Activated T-cell treated with anti-CD3 and anti-CD28 coated beads, Interleukin-2, amount 50 U/mL, for 72 hours (primary cell): Measurements from ENCODE around the gene ZNF324. TPM values are rescaled to one million over a fixed set of nuclear protein-coding genes. Genes with fewer than 3 reads are reported as not detected.
"Not testable (repeated sequence)": the region's sequence is repeated elsewhere in the genome, so short reads cannot be mapped to it uniquely, and the experiment has no call there.

Source experiments
- ATAC-seq, 2 donors: fragments of 150-1000 bp; cut with Tn5 transposase; replicated peaks in 1 of 2; 2 replicates each; pipeline ENCODE4 v1.10.0; 2021; ENCODE audit warnings: moderate library complexity in 2 of 2, mild to moderate bottlenecking in 1 of 2
- DNase-seq, 2 donors: peaks; one replicate each; pipeline ENCODE4 v3.0.0; 2021 to 2022; ENCODE audit warnings: mixed read lengths in 1 of 2
- H3K27ac Mint-ChIP-seq: one replicate; pipeline ENCODE4 v1.8.0; 2022; ENCODE audit warnings: mild to moderate bottlenecking, moderate library complexity, mixed read lengths
- H3K27me3 Mint-ChIP-seq: one replicate; pipeline ENCODE4 v1.8.0; 2022; ENCODE audit warnings: low read depth, mixed read lengths
- H3K36me3 Mint-ChIP-seq, 2 donors: one replicate each; pipeline ENCODE4 v1.8.0; 2022; ENCODE audit warnings: mixed read lengths in 2 of 2, mild to moderate bottlenecking in 1 of 2; ENCODE audit not compliant: insufficient read depth in 2 of 2
- H3K4me1 Mint-ChIP-seq: one replicate; pipeline ENCODE4 v1.8.0; 2022; ENCODE audit warnings: low read depth, mixed read lengths
- H3K4me3 Mint-ChIP-seq, 2 donors: one replicate each; pipeline ENCODE4 v1.8.0; 2022; ENCODE audit warnings: mild to moderate bottlenecking in 2 of 2, mixed read lengths in 2 of 2, moderate library complexity in 2 of 2
- H3K9me3 Mint-ChIP-seq, 2 donors: one replicate each; pipeline ENCODE4 v1.8.0; 2022; ENCODE audit warnings: mixed read lengths in 2 of 2
- total RNA-seq, 2 donors: library from RNA; stranded (reverse); gene quantifications; one replicate each; pipeline ENCODE4 v1.2.3, GENCODE V29; 2022

The ZNF324 gene
- 1 to 10 TPM; 8.2 to 8.4 TPM for total RNA-seq

- Mint-ChIP-seq H3K27me3 (no peaks in the 10 kb centered on the region), H3K36me3 (no peaks in the 10 kb centered on the region), H3K27ac (peak within 1 kb of the TSS; percentile 46)
Observed at GRCh38 chr19:58466760-58467589, at the start of gene ZNF324. Gene ZNF324, plus strand, starts transcription at chr19:58467080. Its CDS starts 2,106 bp downstream, at chr19:58469186.

DNA sequence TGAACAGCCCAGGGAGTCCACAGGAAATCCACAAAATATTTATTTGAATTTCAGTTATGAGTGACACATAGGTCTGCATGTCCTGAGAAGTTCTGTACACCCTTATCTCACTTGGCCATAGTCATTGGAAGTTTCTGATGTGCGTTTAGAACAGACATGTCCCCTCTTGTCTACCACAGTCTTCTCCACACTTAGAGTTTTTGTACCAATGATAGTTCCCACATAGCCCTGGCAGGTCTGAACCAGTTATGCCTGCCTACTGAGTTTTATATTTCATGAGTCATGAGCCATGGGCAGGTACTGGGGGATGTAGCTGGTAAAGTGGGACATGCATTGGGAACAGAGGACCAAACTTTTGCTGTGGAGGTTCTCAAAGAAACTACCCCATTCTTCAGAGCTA, 38.3 kb upstream of the ZNF324 start:
- DNase-seq (no peak), ATAC-seq (no peak)
- H3K36me3 Mint-ChIP-seq: peaks cover 34 to 38% of the 10 kb centered on the region in 2 donors
- H3K4me1 Mint-ChIP-seq: no peaks in the 10 kb centered on the region
- H3K4me3 Mint-ChIP-seq: no peak overlapping the region
- no peak overlapping the region for H3K27ac Mint-ChIP-seq
- H3K27me3 Mint-ChIP-seq: no peaks in the 10 kb centered on the region
- H3K9me3 Mint-ChIP-seq: peaks cover 5 to 32% of the 10 kb centered on the region in 2 donors

More at GRCh38 chr19:58466760-58467589, at the start of gene ZNF324:
- ATAC-seq (peak; percentile 97 to 98), DNase-seq (peak; percentile 98 to 99)
- Mint-ChIP-seq H3K9me3 (no peaks in the 10 kb centered on the region), H3K4me1 (peaks cover 27% of the 10 kb centered on the region), H3K4me3 (peak within 1 kb of the TSS; percentile 88)

DNA sequence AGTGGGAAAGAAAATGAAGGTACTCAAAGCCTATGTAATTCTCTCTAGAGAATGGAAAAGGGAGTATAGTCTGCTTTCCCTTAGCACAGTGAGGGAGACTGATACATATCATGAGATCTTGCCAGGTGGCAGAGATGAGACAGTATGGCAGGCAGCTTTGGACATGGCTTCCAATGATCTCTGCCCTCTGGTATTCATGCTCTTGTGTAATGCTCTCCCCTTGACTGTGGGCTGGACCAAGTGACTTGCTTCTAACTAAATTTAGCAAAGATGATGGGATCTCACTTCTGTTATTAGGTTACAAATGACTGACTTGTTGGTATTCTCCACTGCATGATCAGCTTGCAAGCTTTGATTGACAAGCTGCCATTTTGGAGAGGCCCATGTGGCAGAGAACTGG, 37.1 kb upstream of the ZNF324 start:
- H3K27ac Mint-ChIP-seq: no peak overlapping the region
- H3K36me3 Mint-ChIP-seq: peaks cover 43 to 48% of the 10 kb centered on the region in 2 donors
- no peaks in the 10 kb centered on the region for H3K27me3 Mint-ChIP-seq
- no peak for DNase-seq
- H3K9me3 Mint-ChIP-seq: peaks cover 5 to 36% of the 10 kb centered on the region in 2 donors
- no peak overlapping the region for H3K4me3 Mint-ChIP-seq
- ATAC-seq: no peak
- no peaks in the 10 kb centered on the region for H3K4me1 Mint-ChIP-seq

DNA sequence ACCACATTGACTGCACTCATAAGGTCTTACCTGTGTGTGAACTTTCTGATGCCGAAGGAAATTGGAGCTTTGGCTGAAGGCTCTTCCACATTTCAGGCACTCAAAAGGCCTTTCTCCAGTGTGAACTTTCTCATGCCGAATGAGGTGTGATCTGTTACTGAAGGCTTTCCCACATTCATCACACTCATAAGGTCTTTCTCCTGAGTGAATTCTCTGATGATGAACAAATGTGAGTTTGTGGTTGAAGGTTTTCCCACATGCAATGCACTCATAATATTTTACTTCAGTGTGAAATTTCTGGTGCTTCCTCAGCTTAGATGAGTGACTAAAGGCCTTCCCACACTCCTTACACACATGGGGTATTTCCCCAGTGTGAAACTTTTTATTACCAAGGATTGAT, 32.7 kb upstream of the ZNF324 start:
- H3K27me3 Mint-ChIP-seq: no peaks in the 10 kb centered on the region
- ATAC-seq (no peak), DNase-seq (no peak)
- H3K4me1 Mint-ChIP-seq: peaks cover 16% of the 10 kb centered on the region
- H3K36me3 Mint-ChIP-seq: peaks cover 65 to 79% of the 10 kb centered on the region in 2 donors
- peaks cover 20 to 44% of the 10 kb centered on the region in 2 donors for H3K9me3 Mint-ChIP-seq
- H3K4me3 Mint-ChIP-seq: no peak overlapping the region
- H3K27ac Mint-ChIP-seq: no peak overlapping the region

- Mint-ChIP-seq H3K4me1 (peaks cover 35% of the 10 kb centered on the region), H3K4me3 (peak within 1 kb of the TSS; percentile 93 to 95), H3K27ac (peak within 1 kb of the TSS; percentile 74), H3K27me3 (no peaks in the 10 kb centered on the region), H3K36me3 (peaks cover 45 to 58% of the 10 kb centered on the region in 2 donors), H3K9me3 (peaks cover 26 to 31% of the 10 kb centered on the region in 2 donors)
- ATAC-seq: peak; percentile 99
- peak; percentile 93 to 96 for DNase-seq
Observed at GRCh38 chr19:58439576-58440554, 27.0 kb upstream of the ZNF324 start, which contains the start of gene ZNF132. Gene ZNF132, minus strand, starts transcription at chr19:58440153. Its CDS starts 332 bp downstream, at chr19:58439821.

DNA sequence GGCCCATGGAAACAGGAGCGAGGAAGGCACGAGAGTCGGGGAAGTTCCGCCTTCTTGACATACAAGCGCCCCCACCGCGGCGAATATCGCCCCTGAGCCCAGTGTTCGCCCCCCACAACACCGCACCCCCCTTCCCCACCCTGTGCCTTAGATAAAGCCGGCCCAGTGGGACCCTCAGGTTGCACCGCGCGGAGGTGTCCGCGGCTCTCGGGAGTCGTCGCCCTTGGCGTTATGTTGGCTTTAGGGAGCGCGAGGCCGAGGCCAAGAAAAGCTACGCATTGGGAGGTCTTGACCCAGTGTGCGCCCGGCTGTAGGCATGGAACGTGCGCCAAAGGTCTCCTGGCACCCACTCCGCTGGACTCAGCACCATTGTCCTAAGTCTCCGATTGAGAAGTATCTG, 26.3 kb upstream of the ZNF324 start:
- H3K4me3 Mint-ChIP-seq: peak overlapping the region; percentile 93 to 95
- no peak for ATAC-seq
- H3K27ac Mint-ChIP-seq: peak overlapping the region; percentile 74

GRCh38 chr19:58442986-58443385, 23.9 kb upstream of the ZNF324 start:
- Mint-ChIP-seq H3K27me3 (peaks cover 14% of the 10 kb centered on the region), H3K36me3 (peaks cover 29 to 35% of the 10 kb centered on the region in 2 donors), H3K9me3 (peaks cover 18 to 21% of the 10 kb centered on the region in 2 donors), H3K4me1 (peaks cover 32% of the 10 kb centered on the region)
- ATAC-seq, H3K27ac Mint-ChIP-seq, DNase-seq, H3K4me3 Mint-ChIP-seq: not testable (repeated sequence)

More for the DNA sequence above, 26.3 kb upstream of the ZNF324 start:
- peaks cover 26 to 29% of the 10 kb centered on the region in 2 donors for H3K9me3 Mint-ChIP-seq
- peaks cover 39 to 51% of the 10 kb centered on the region in 2 donors for H3K36me3 Mint-ChIP-seq
- H3K27me3 Mint-ChIP-seq: no peaks in the 10 kb centered on the region
- no peak for DNase-seq
- H3K4me1 Mint-ChIP-seq: peaks cover 35% of the 10 kb centered on the region

DNA sequence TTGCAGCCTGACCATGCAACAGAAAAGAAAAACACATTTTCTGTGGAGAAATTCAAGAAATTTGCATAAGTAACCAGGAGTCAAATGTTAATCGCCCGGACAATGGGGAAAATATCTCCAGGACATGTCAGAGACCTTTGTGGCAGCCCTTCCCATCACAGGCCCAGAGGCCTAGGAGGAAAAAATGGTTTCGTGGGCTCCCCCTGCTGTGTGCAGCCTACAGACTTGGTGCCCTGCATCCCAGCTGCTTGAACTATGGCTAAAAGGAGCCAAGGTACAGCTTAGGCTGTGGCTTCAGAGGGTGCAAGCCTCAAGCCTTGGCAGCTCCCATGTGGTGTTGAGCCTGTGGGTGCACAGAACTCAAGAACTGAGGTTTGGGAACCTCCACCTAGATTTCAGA, 18.0 kb upstream of the ZNF324 start:
- peaks cover 9 to 22% of the 10 kb centered on the region in 2 donors for H3K36me3 Mint-ChIP-seq
- peaks cover 35% of the 10 kb centered on the region for H3K4me1 Mint-ChIP-seq
- H3K27me3 Mint-ChIP-seq: peaks cover 19% of the 10 kb centered on the region
- H3K9me3 Mint-ChIP-seq: peaks cover 7 to 11% of the 10 kb centered on the region in 2 donors
- not testable (repeated sequence) for ATAC-seq, H3K4me3 Mint-ChIP-seq, H3K27ac Mint-ChIP-seq, DNase-seq

GRCh38 chr19:58449980-58450379, 16.9 kb upstream of the ZNF324 start:
- Mint-ChIP-seq H3K9me3 (peaks cover 7 to 11% of the 10 kb centered on the region in 2 donors), H3K4me3 (peak overlapping the region in 1 of 2 donors; percentile 95), H3K36me3 (peaks cover 9 to 27% of the 10 kb centered on the region in 2 donors), H3K4me1 (peaks cover 35% of the 10 kb centered on the region), H3K27me3 (peaks cover 19% of the 10 kb centered on the region)
- ATAC-seq, H3K27ac Mint-ChIP-seq, DNase-seq: not testable (repeated sequence)

GRCh38 chr19:58450856-58451357, 16.0 kb upstream of the ZNF324 start:
- H3K9me3 Mint-ChIP-seq: peaks cover 7 to 11% of the 10 kb centered on the region in 2 donors
- no peak overlapping the region for H3K27ac Mint-ChIP-seq
- peaks cover 35% of the 10 kb centered on the region for H3K4me1 Mint-ChIP-seq
- ATAC-seq (peak in 1 of 2 donors; percentile 11), DNase-seq (no peak)
- peaks cover 9 to 27% of the 10 kb centered on the region in 2 donors for H3K36me3 Mint-ChIP-seq
- H3K4me3 Mint-ChIP-seq: peak overlapping the region; percentile 95 to 96
- H3K27me3 Mint-ChIP-seq: peaks cover 19% of the 10 kb centered on the region

DNA sequence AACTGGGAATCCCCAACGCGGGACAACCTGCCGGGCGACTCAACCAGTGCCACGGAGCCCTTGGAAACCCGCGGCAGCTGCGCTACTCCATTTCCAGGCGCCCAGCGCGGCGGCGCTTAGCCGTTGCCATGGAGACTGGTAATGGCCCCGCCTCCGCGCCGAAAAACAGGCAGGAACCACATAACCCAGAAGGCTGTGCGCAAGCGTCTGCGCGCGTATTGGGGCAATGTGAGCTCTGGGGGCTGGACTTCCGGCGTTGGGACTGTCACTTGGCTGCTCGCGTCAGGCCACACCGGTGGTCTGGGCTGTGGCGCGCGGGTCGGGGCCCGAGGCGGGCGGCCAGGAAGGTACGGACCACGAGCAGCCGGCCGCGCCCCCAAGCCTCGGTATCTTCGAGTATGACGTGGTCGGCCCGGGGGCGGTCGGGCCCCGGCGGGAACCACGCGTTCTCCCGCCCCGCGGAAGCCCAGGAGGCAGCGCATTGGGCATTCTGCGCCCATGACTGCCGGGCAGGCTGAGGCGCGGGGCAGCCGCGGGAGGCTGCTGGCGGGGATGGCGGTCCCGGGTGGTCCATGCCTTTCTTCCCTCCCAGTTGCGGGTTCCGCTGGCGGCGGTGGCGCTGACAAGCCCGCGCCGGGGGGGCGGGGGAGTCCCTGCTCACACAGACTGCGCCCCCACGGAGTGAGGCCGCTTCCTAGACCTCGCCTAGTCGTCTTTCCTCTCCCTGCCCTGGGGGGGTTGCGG, 15.3 kb upstream of the ZNF324 start, which contains the start of gene ZNF324B:
ZNF324B (plus strand) TSS at position 265 of the 744 bp plus-strand sequence. CDS start 2,080 bp downstream, outside the sequence.
- Mint-ChIP-seq H3K9me3 (peaks cover 7 to 11% of the 10 kb centered on the region in 2 donors), H3K36me3 (peaks cover 9 to 27% of the 10 kb centered on the region in 2 donors), H3K27ac (peak within 1 kb of the TSS; percentile 68), H3K4me1 (peaks cover 35% of the 10 kb centered on the region), H3K4me3 (peak within 1 kb of the TSS; percentile 95 to 96), H3K27me3 (peaks cover 17% of the 10 kb centered on the region)
- ATAC-seq (peak; percentile 99), DNase-seq (peak; percentile 96 to 97)
